ENCODE measurements around the gene RALB.
"Not testable (repeated sequence)": the region's sequence is repeated elsewhere in the genome, so short reads cannot be mapped to it uniquely, and the experiment has no call there.

The RALB gene

GRCh38 chr2:120255986-120256650, 3.5 kb downstream of the RALB start:
- H3K4me3 Mint-ChIP-seq = no peak overlapping the region
- intact Hi-C loops (cut with micrococcal nuclease) = no loop called here
- H3K9me3 Mint-ChIP-seq = peaks cover 17% of the 10 kb centered on the region
- peak overlapping the region; percentile 30 for H3K27ac Mint-ChIP-seq
- H3K36me3 Mint-ChIP-seq (ENCODE audit: low read depth) = peaks cover 65% of the 10 kb centered on the region
- no peaks in the 10 kb centered on the region for H3K27me3 Mint-ChIP-seq
- peaks cover 64% of the 10 kb centered on the region for H3K4me1 Mint-ChIP-seq (ENCODE audit: low read depth)

- intact Hi-C loops (cut with micrococcal nuclease) = no loop called here
- peak overlapping the region; percentile 30 for H3K27ac Mint-ChIP-seq
Measured at GRCh38 chr2:120256651-120257000, 4.0 kb downstream of the RALB start.

GRCh38 chr2:120257522-120257921, 4.9 kb downstream of the RALB start:
- Mint-ChIP-seq H3K4me1 (ENCODE audit: low read depth) (peaks cover 53% of the 10 kb centered on the region), H3K9me3 (peaks cover 17% of the 10 kb centered on the region), H3K4me3 (peak overlapping the region; percentile 51), H3K36me3 (ENCODE audit: low read depth) (peaks cover 60% of the 10 kb centered on the region), H3K27me3 (no peaks in the 10 kb centered on the region), H3K27ac (peak overlapping the region; percentile 69)
- intact Hi-C loops (cut with micrococcal nuclease) = no loop called here

More at GRCh38 chr2:120256651-120257000, 4.0 kb downstream of the RALB start:
- Mint-ChIP-seq H3K9me3 (peaks cover 17% of the 10 kb centered on the region), H3K27me3 (no peaks in the 10 kb centered on the region), H3K4me1 (ENCODE audit: low read depth) (peaks cover 62% of the 10 kb centered on the region), H3K36me3 (ENCODE audit: low read depth) (peaks cover 65% of the 10 kb centered on the region), H3K4me3 (no peak overlapping the region)

GRCh38 chr2:120258196-120258595, 5.5 kb downstream of the RALB start:
- Mint-ChIP-seq H3K27me3 (no peaks in the 10 kb centered on the region), H3K27ac (peak overlapping the region; percentile 69), H3K4me1 (ENCODE audit: low read depth) (peaks cover 53% of the 10 kb centered on the region), H3K4me3 (peak overlapping the region; percentile 51), H3K9me3 (peaks cover 17% of the 10 kb centered on the region), H3K36me3 (ENCODE audit: low read depth) (peaks cover 54% of the 10 kb centered on the region)
- intact Hi-C loops (cut with micrococcal nuclease) = no loop called here

GRCh38 chr2:120259939-120260338, 7.3 kb downstream of the RALB start:
- H3K27ac Mint-ChIP-seq; intact Hi-C loops (cut with micrococcal nuclease); H3K4me3 Mint-ChIP-seq; H3K27me3 Mint-ChIP-seq: not testable (repeated sequence)
- peaks cover 17% of the 10 kb centered on the region for H3K9me3 Mint-ChIP-seq
- peaks cover 45% of the 10 kb centered on the region for H3K4me1 Mint-ChIP-seq (ENCODE audit: low read depth)
- peaks cover 47% of the 10 kb centered on the region for H3K36me3 Mint-ChIP-seq (ENCODE audit: low read depth)

GRCh38 chr2:120260736-120261135, 8.1 kb downstream of the RALB start:
- H3K27ac Mint-ChIP-seq = no peak overlapping the region
- peaks cover 45% of the 10 kb centered on the region for H3K4me1 Mint-ChIP-seq (ENCODE audit: low read depth)
- H3K36me3 Mint-ChIP-seq (ENCODE audit: low read depth) = peaks cover 39% of the 10 kb centered on the region
- H3K4me3 Mint-ChIP-seq = no peak overlapping the region
- intact Hi-C loops (cut with micrococcal nuclease) = no loop called here
- H3K9me3 Mint-ChIP-seq = peaks cover 16% of the 10 kb centered on the region
- H3K27me3 Mint-ChIP-seq = no peaks in the 10 kb centered on the region

GRCh38 chr2:120261387-120262006, 8.8 kb downstream of the RALB start:
- Mint-ChIP-seq H3K27me3 (no peaks in the 10 kb centered on the region), H3K4me3 (no peak overlapping the region), H3K27ac (no peak overlapping the region), H3K9me3 (peaks cover 9% of the 10 kb centered on the region), H3K4me1 (ENCODE audit: low read depth) (peaks cover 37% of the 10 kb centered on the region), H3K36me3 (ENCODE audit: low read depth) (peaks cover 31% of the 10 kb centered on the region)
- intact Hi-C loops (cut with micrococcal nuclease) = no loop called here

- Mint-ChIP-seq H3K4me3 (no peak overlapping the region), H3K27me3 (no peaks in the 10 kb centered on the region), H3K36me3 (ENCODE audit: low read depth) (peaks cover 30% of the 10 kb centered on the region), H3K4me1 (ENCODE audit: low read depth) (peaks cover 38% of the 10 kb centered on the region), H3K27ac (no peak overlapping the region), H3K9me3 (peaks cover 9% of the 10 kb centered on the region)
- intact Hi-C loops (cut with micrococcal nuclease) = no loop called here
Measured at GRCh38 chr2:120262150-120262549, 9.5 kb downstream of the RALB start.

GRCh38 chr2:120262761-120263428, 10.2 kb downstream of the RALB start:
- Mint-ChIP-seq H3K36me3 (ENCODE audit: low read depth) (peaks cover 30% of the 10 kb centered on the region), H3K27ac (no peak overlapping the region)

GRCh38 chr2:120265006-120265405, 12.4 kb downstream of the RALB start:
- H3K4me3 Mint-ChIP-seq = no peak overlapping the region
- peak overlapping the region; percentile 69 for H3K27ac Mint-ChIP-seq
- H3K36me3 Mint-ChIP-seq (ENCODE audit: low read depth) = peaks cover 27% of the 10 kb centered on the region
- H3K4me1 Mint-ChIP-seq (ENCODE audit: low read depth) = peaks cover 32% of the 10 kb centered on the region
- no peaks in the 10 kb centered on the region for H3K9me3 Mint-ChIP-seq
- no peaks in the 10 kb centered on the region for H3K27me3 Mint-ChIP-seq
- intact Hi-C loops (cut with micrococcal nuclease) = no loop called here

More at GRCh38 chr2:120262761-120263428, 10.2 kb downstream of the RALB start:
- Mint-ChIP-seq H3K4me1 (ENCODE audit: low read depth) (peaks cover 34% of the 10 kb centered on the region), H3K27me3 (no peaks in the 10 kb centered on the region), H3K9me3 (peaks cover 9% of the 10 kb centered on the region), H3K4me3 (no peak overlapping the region)
- intact Hi-C loops (cut with micrococcal nuclease) = no loop called here

GRCh38 chr2:120267348-120267747, 14.7 kb downstream of the RALB start:
- intact Hi-C loops (cut with micrococcal nuclease) = no loop called here
- no peaks in the 10 kb centered on the region for H3K27me3 Mint-ChIP-seq
- H3K4me1 Mint-ChIP-seq (ENCODE audit: low read depth) = peaks cover 51% of the 10 kb centered on the region
- no peak overlapping the region for H3K27ac Mint-ChIP-seq
- H3K4me3 Mint-ChIP-seq = no peak overlapping the region
- peaks cover 25% of the 10 kb centered on the region for H3K36me3 Mint-ChIP-seq (ENCODE audit: low read depth)
- H3K9me3 Mint-ChIP-seq = no peaks in the 10 kb centered on the region

GRCh38 chr2:120269076-120269744, 16.6 kb downstream of the RALB start:
- Mint-ChIP-seq H3K36me3 (ENCODE audit: low read depth) (peaks cover 30% of the 10 kb centered on the region), H3K4me1 (ENCODE audit: low read depth) (peaks cover 60% of the 10 kb centered on the region)

GRCh38 chr2:120269816-120270215, 17.2 kb downstream of the RALB start:
- H3K9me3 Mint-ChIP-seq = no peaks in the 10 kb centered on the region
- H3K36me3 Mint-ChIP-seq (ENCODE audit: low read depth) = peaks cover 30% of the 10 kb centered on the region
- H3K4me3 Mint-ChIP-seq = no peak overlapping the region
- peak overlapping the region; percentile 58 for H3K27ac Mint-ChIP-seq
- peaks cover 55% of the 10 kb centered on the region for H3K4me1 Mint-ChIP-seq (ENCODE audit: low read depth)
- intact Hi-C loops (cut with micrococcal nuclease) = no loop called here
- no peaks in the 10 kb centered on the region for H3K27me3 Mint-ChIP-seq

More at GRCh38 chr2:120269076-120269744, 16.6 kb downstream of the RALB start:
- Mint-ChIP-seq H3K27me3 (no peaks in the 10 kb centered on the region), H3K9me3 (no peaks in the 10 kb centered on the region), H3K27ac (no peak overlapping the region), H3K4me3 (no peak overlapping the region)
- intact Hi-C loops (cut with micrococcal nuclease) = no loop called here

Measured in dendritic cell treated with granulocyte-macrophage colony-stimulating factor and Interleukin-4, amounts not matched to agents 40 ng/mL and 50 ng/mL, for 4 days (primary cell).